ENCODE data around the gene PTPRT.

GRCh38 chr20:42701948-42702347, 487.8 kb downstream of the PTPRT start:
- TF ChIP-seq SMC3 (IDR thresholded peaks at IDR 0.05) (no peak), USF2 (IDR thresholded peaks at IDR 0.05) (no peak), CTCF (IDR thresholded peaks at IDR 0.05) (no peak), HES2 (IDR thresholded peaks at IDR 0.05) (no peak), NR3C1 (IDR thresholded peaks at IDR 0.05) (no peak), EP300 (IDR thresholded peaks at IDR 0.05) (no peak), ZSCAN20 (CRISPR knock-in tag; IDR thresholded peaks at IDR 0.05) (no peak), MAZ (IDR thresholded peaks at IDR 0.05; ENCODE audit: borderline replicate concordance, low read depth, low read length) (no peak), KDM1A (IDR thresholded peaks at IDR 0.05; ENCODE audit: low read depth) (no peak), MAX (IDR thresholded peaks at IDR 0.05) (no peak), NFE2L2 (conservative IDR thresholded peaks at IDR 0.05; ENCODE audit: low read length) (no peak)

Data from A549 (cell line).